Nucleus accumbens (tissue), 56 donors: ENCODE results near the gene PCDHGA11.
A peak's percentile ranks its signal among the peaks of the same experiment; 100 is the strongest.
"Not testable (repeated sequence)": the region's sequence is repeated elsewhere in the genome, so short reads cannot be mapped to it uniquely, and the experiment has no call there.

Experiments used
- DNase-seq, 56 donors: peaks; one replicate each; lab custom pipeline; 2025; lab: John Stamatoyannopoulos, UW

The PCDHGA11 gene

GRCh38 chr5:141397756-141398551 is 22.9 kb upstream of the PCDHGA11 start, which contains the start of gene PCDHGB5:
Gene PCDHGB5, plus strand, starts transcription at chr5:141397947. Its CDS starts 181 bp downstream, at chr5:141398128.
- peak in 3 of 56 donors; percentile 19 to 31 (median 22) for DNase-seq

GRCh38 chr5:141398608-141399007 is 22.2 kb upstream of the PCDHGA11 start:
- no peak for DNase-seq

GRCh38 chr5:141399555-141400258 is 21.1 kb upstream of the PCDHGA11 start:
- DNase-seq = no peak

DNA sequence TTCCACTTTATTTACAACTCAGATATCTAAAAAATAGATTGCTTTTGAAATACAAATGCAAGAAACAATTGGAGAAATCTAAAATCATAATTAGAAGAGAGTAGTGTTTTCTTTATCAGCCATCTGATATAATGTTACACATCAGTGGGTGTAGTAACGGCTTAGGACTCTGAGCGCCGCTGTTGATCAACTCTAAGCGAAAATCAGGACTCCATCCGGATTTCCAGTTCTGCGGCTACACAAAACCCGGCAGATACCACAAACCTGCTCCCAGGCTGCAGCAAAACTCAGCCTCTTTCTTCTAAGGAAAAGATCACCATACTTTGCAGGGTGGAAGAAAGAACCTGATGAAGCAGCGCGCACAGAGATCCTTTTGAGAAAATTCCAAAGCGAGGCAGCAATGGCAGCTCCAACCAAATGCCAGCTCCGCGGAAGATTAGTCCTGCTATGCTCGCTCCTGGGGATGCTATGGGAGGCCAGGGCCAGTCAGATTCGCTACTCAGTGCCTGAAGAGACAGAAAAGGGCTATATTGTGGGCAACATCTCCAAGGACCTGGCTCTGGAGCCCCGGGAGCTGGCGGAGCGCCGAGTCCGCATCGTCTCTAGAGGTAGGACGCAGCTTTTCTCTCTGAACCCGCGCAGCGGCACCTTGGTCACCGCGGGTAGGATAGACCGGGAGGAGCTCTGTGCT is 18.2 kb upstream of the PCDHGA11 start, which contains the start of gene PCDHGA9:
PCDHGA9 (plus strand) TSS at position 226 of the 691 bp plus-strand sequence; CDS start at position 401, 175 bp downstream.
- DNase-seq = peak in 1 of 56 donors; percentile 23

GRCh38 chr5:141403387-141403786 is 17.5 kb upstream of the PCDHGA11 start:
- no peak for DNase-seq

- DNase-seq = peak in 2 of 56 donors; percentile 19
Observed at GRCh38 chr5:141407790-141408505, 12.9 kb upstream of the PCDHGA11 start, which contains the start of gene PCDHGB6. Gene PCDHGB6, plus strand, starts transcription at chr5:141408021. Its CDS starts 182 bp downstream, at chr5:141408203.

GRCh38 chr5:141409598-141410306 is 11.1 kb upstream of the PCDHGA11 start:
- DNase-seq = no peak

DNA sequence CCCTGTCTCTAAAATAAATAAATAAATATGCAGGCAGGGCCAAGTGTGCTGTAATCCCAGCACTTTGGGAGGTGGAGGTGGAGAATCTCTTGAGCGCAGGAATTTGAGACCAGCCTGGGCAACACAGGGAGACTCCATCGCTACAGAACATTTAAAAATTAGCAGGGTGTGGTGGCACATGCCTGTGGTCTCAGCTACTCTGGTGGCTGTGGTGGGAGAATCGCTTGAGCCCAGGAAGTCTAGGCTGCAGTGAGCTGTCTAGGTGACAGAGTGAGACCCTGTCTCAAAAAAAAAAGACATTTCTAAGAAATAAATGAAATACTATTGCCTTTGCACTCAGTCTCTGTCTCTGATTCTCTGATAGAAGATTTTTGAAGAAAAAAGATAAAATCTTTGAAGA is 9.3 kb upstream of the PCDHGA11 start:
- no peak for DNase-seq

- peak in 4 of 56 donors; percentile 20 to 38 (median 34) for DNase-seq
Observed at GRCh38 chr5:141412854-141413539, 7.9 kb upstream of the PCDHGA11 start, which contains the start of gene PCDHGA10. Gene PCDHGA10, plus strand, starts transcription at chr5:141412987. Its CDS starts 189 bp downstream, at chr5:141413176.

- DNase-seq = no peak
Observed at GRCh38 chr5:141413540-141414069, 7.2 kb upstream of the PCDHGA11 start.

- not testable (repeated sequence) for DNase-seq
Observed at GRCh38 chr5:141414548-141415274, 6.1 kb upstream of the PCDHGA11 start.

DNA sequence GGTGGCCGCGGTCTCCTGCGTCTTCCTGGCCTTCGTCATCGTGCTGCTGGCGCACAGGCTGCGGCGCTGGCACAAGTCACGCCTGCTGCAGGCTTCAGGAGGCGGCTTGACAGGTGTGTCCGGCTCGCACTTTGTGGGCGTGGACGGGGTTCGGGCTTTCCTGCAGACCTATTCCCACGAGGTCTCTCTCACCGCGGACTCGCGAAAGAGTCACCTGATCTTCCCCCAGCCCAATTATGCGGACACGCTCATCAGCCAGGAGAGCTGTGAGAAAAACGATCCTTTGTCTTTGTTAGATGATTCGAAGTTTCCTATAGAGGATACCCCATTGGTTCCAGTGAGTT is 5.6 kb upstream of the PCDHGA11 start:
- not testable (repeated sequence) for DNase-seq

DNA sequence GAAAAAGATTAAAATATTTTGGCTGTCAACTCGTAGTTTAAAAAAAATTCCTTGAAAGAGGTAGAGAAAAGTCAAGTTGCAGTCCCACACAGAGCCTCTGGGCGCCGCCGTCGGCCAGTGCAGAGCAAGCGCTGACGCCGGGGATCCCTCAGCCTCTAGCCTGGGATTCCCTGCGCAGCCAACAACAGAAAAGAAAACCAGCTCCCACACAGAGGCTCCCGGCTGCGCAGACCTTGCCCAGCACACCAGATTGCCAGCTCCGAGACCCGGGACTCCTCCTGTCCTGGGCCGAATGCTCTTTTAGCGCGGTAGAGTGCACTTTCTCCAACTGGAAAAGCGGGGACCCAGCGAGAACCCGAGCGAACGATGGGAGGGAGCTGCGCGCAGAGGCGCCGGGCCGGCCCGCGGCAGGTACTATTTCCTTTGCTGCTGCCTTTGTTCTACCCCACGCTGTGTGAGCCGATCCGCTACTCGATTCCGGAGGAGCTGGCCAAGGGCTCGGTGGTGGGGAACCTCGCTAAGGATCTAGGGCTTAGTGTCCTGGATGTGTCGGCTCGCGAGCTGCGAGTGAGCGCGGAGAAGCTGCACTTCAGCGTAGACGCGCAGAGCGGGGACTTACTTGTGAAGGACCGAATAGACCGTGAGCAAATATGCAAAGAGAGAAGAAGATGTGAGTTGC is 3.2 kb upstream of the PCDHGA11 start, which contains the start of gene PCDHGB7:
PCDHGB7 (plus strand) TSS at position 184 of the 679 bp plus-strand sequence; CDS start at position 367, 183 bp downstream.
- peak in 15 of 56 donors; percentile 11 to 64 (median 26) for DNase-seq

DNA sequence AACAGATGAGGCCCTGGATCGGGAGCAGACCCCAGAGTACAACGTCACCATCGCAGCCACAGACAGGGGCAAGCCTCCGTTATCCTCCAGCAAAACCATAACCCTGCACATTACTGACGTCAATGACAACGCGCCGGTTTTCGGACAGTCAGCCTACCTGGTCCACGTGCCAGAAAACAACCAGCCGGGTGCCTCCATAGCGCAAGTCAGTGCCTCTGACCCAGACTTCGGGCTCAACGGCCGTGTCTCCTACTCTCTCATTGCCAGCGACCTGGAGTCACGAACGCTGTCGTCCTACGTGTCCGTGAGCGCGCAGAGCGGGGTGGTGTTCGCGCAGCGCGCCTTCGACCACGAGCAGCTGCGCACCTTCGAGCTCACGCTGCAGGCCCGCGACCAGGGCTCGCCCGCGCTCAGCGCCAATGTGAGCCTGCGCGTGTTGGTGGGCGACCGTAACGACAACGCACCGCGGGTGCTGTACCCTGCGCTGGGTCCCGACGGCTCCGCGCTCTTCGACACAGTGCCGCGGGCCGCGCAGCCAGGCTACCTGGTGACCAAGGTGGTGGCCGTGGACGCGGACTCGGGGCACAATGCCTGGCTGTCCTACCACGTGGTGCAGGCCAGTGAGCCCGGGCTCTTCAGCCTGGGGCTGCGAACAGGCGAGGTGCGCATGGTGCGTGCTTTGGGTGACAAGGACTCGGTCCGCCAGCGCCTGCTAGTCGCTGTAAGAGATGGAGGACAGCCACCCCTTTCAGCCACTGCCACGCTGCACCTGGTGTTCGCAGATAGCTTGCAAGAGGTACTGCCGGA is 1.6 kb upstream of the PCDHGA11 start:
- no peak for DNase-seq

GRCh38 chr5:141421489-141421855 is 621 bp downstream of the PCDHGA11 start:
- DNase-seq = no peak

- DNase-seq = no peak
Observed at GRCh38 chr5:141422742-141423291, 2.0 kb downstream of the PCDHGA11 start.
